Trophoblast cell (in vitro differentiated cells and primary cell): Measurements from ENCODE around the gene CEP104.

Experiments used
- DNase-seq, 2 donors: peaks; one replicate each; pipeline ENCODE4 v3.0.0-alpha.2; 2016
- H2AFZ ChIP-seq: 2 replicates; pipeline ENCODE4 v1.6.1; 2013; ENCODE audit warnings: low read length, moderate library complexity, mild to moderate bottlenecking; ENCODE audit not compliant: insufficient read depth, poor library complexity
- H2AK5ac ChIP-seq: 2 replicates; pipeline ENCODE4 v1.6.1; 2013; ENCODE audit warnings: mild to moderate bottlenecking, low read length
- H2BK120ac ChIP-seq: 2 replicates; pipeline ENCODE4 v1.6.1; 2013; ENCODE audit warnings: low read length, mild to moderate bottlenecking, moderate library complexity; ENCODE audit not compliant: insufficient read depth, poor library complexity
- H2BK12ac ChIP-seq: 2 replicates; pipeline ENCODE4 v1.6.1; 2013; ENCODE audit warnings: mild to moderate bottlenecking, low read length, moderate library complexity
- H2BK5ac ChIP-seq: 2 replicates; pipeline ENCODE4 v1.6.1; 2013; ENCODE audit warnings: low read length, low read depth, moderate library complexity, mild to moderate bottlenecking; ENCODE audit not compliant: poor library complexity
- H3K14ac ChIP-seq: 2 replicates; pipeline ENCODE4 v1.6.1; 2013; ENCODE audit warnings: mild to moderate bottlenecking, low read length
- H3K18ac ChIP-seq: 2 replicates; pipeline ENCODE4 v1.6.1; 2013; ENCODE audit warnings: mild to moderate bottlenecking, low read length
- H3K23ac ChIP-seq: 2 replicates; pipeline ENCODE4 v1.6.1; 2013; ENCODE audit warnings: low read length
- H3K27ac ChIP-seq: 2 replicates; pipeline ENCODE4 v1.5.1; 2013; ENCODE audit warnings: low read depth, mild to moderate bottlenecking, inconsistent platforms, low read length, moderate library complexity
- H3K27me3 ChIP-seq: 2 replicates; pipeline ENCODE4 v1.6.1; 2013; ENCODE audit warnings: inconsistent platforms, mild to moderate bottlenecking, low read length, moderate library complexity; ENCODE audit not compliant: insufficient read depth
- H3K36me3 ChIP-seq, 2 experiments: 1 replicate in 1 of 2; 2 replicates in 1 of 2; pipeline ENCODE4 v1.6.1; 2013; ENCODE audit warnings: low read length in 2 of 2, mild to moderate bottlenecking in 2 of 2, moderate library complexity in 1 of 2; ENCODE audit not compliant: insufficient read depth in 2 of 2, control insufficient read depth in 1 of 2
- H3K4ac ChIP-seq: 2 replicates; pipeline ENCODE4 v1.6.1; 2013; ENCODE audit warnings: low read depth, mild to moderate bottlenecking, low read length, moderate library complexity
- H3K4me1 ChIP-seq, 2 experiments: 1 replicate in 1 of 2; 2 replicates in 1 of 2; pipeline ENCODE4 v1.6.1; 2013; ENCODE audit warnings: low read length in 2 of 2, mild to moderate bottlenecking in 2 of 2, moderate library complexity in 1 of 2; ENCODE audit not compliant: insufficient read depth in 2 of 2, control insufficient read depth in 1 of 2
- H3K4me2 ChIP-seq: 2 replicates; pipeline ENCODE4 v1.6.1; 2013; ENCODE audit warnings: inconsistent platforms, mild to moderate bottlenecking, low read length, moderate library complexity
- H3K4me3 ChIP-seq: 2 replicates; pipeline ENCODE4 v1.5.1; 2013; ENCODE audit warnings: mild to moderate bottlenecking, low read depth, low read length, inconsistent platforms
- H3K79me1 ChIP-seq: one replicate; pipeline ENCODE4 v1.6.1; 2013; ENCODE audit warnings: low read length
- H3K79me2 ChIP-seq: 2 replicates; pipeline ENCODE4 v1.6.1; 2013; ENCODE audit warnings: low read length, mild to moderate bottlenecking; ENCODE audit not compliant: control insufficient read depth, insufficient read depth, poor library complexity
- H3K9ac ChIP-seq: 2 replicates; pipeline ENCODE4 v1.6.1; 2013; ENCODE audit warnings: mild to moderate bottlenecking, low read length
- H3K9me3 ChIP-seq: 2 replicates; pipeline ENCODE4 v1.6.1; 2013; ENCODE audit warnings: low read depth, mild to moderate bottlenecking, control low read depth, inconsistent platforms, low read length; ENCODE audit not compliant: insufficient read depth
- H4K12ac ChIP-seq: 2 replicates; pipeline ENCODE4 v1.6.1; 2013; ENCODE audit warnings: low read depth, mild to moderate bottlenecking, low read length, moderate library complexity
- H4K8ac ChIP-seq: 2 replicates; pipeline ENCODE4 v1.6.1; 2013; ENCODE audit warnings: low read depth, mild to moderate bottlenecking, low read length, moderate library complexity
- H4K91ac ChIP-seq: one replicate; pipeline ENCODE4 v1.6.1; 2013; ENCODE audit warnings: low read depth, mild to moderate bottlenecking, low read length, moderate library complexity
- WGBS: extraction: QIAGEN DNeasy Blood & Tissue Kit; methylation state at CpG from one replicate; pipeline ENCODE4 v1.1.7; 2013; ENCODE audit warnings: missing lambda C conversion rate; ENCODE audit not compliant: insufficient read length, insufficient coverage; ENCODE audit errors: extremely low coverage; 5-methylcytosine and 5-hydroxymethylcytosine counted together

Gene CEP104

DNA sequence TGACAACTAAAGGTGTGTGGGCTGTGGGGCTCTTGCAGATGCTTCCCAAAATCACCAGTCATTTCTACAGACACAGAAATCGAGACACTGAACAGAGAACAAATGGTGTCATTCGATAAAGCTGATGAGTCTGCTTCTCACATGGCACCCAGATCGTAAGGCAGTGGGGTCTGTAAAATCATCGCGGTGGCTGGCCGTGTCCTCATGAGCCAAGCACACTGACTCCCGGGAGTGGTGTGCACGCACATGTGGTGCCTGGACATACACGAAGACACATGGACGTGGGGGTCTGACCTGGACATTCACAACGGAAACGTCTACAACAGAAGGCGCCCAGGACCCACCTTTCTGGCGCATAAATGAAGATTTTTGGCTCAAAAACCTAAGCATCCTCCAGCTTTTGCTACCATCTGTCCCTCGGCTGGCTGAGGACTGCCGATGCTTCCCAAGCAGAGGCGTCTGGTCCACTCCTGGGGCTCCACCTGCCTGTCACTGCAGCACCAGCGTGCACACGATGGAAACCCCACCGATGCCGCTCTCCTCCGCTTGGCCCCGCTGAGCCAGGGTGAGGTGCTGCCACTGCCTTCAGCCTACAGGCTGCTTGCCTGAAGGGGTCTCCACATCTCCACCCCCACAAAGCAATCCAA, 77.6 kb downstream of the CEP104 start:
- Histone ChIP-seq H3K4me2 (no peak overlapping the region), H3K9ac (no peak overlapping the region), H3K27me3 (no peaks in the 10 kb centered on the region), H3K79me1 (no peaks in the 10 kb centered on the region), H3K14ac (no peak overlapping the region), H3K9me3 (no peaks in the 10 kb centered on the region), H2BK5ac (no peak overlapping the region), H2AFZ (no peak overlapping the region), H3K18ac (no peak overlapping the region), H2BK120ac (no peak overlapping the region), H3K36me3 (peaks cover 56 to 63% of the 10 kb centered on the region in 2 experiments), H4K91ac (no peak overlapping the region), H3K79me2 (no peaks in the 10 kb centered on the region), H3K4ac (no peak overlapping the region), H3K4me1 (peaks cover 6 to 14% of the 10 kb centered on the region in 2 experiments), H2AK5ac (no peak overlapping the region), H4K12ac (no peak overlapping the region), H4K8ac (no peak overlapping the region), H3K23ac (no peak overlapping the region), H2BK12ac (no peak overlapping the region), H3K27ac (no peak overlapping the region), H3K4me3 (no peak overlapping the region)
- DNase-seq, result no peak
- no CpG with 5 or more reads among the region's 23 CpGs for WGBS

DNA sequence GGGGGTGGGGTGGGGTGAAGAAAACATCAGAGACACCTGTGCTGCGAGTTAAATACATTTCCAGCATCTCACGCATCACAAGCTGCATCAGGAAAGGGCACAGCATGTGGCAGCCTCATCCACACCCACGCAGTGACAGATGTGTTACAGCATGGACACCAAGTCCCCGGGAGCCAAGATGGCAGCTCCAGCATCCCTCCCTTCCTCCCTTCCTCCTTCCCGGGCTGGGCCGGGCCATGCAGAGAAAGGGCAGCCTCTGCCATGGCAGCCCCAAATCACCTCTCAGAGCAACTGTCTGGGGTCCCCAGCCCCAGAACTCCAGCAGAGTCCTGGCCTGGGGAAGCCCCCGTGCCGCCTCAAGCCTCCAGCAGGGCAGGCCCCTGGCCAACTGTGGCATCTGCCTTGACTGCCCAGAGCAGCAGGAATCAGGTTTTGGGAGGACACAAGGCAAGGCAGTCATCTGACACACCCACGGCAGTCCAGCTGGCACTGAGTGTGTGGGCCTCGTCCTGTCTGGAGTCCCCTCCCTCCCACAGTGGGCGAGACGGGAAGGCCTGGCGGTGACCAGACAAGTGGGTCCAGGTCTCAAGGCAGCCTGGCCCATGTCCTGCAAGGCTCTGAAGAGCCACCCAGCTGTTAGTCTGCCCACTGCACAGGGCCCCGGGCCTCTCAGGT, 78.3 kb downstream of the CEP104 start:
- no peak overlapping the region for H3K4me2 ChIP-seq
- peaks cover 49 to 57% of the 10 kb centered on the region in 2 experiments for H3K36me3 ChIP-seq
- H3K18ac ChIP-seq, result no peak overlapping the region
- H2AFZ ChIP-seq, result no peak overlapping the region
- no peak overlapping the region for H3K9ac ChIP-seq
- no peak overlapping the region for H2AK5ac ChIP-seq
- no peak overlapping the region for H4K12ac ChIP-seq
- no peaks in the 10 kb centered on the region for H3K79me2 ChIP-seq
- no peak overlapping the region for H3K4ac ChIP-seq
- H3K4me1 ChIP-seq, result peaks cover 8 to 18% of the 10 kb centered on the region in 2 experiments
- no peak overlapping the region for H4K8ac ChIP-seq
- no peaks in the 10 kb centered on the region for H3K27me3 ChIP-seq
- H3K79me1 ChIP-seq, result no peaks in the 10 kb centered on the region
- H3K23ac ChIP-seq, result no peak overlapping the region
- H3K14ac ChIP-seq, result no peak overlapping the region
- no peak overlapping the region for H2BK120ac ChIP-seq
- H2BK12ac ChIP-seq, result no peak overlapping the region
- DNase-seq, result no peak
- H4K91ac ChIP-seq, result no peak overlapping the region
- H3K4me3 ChIP-seq, result no peak overlapping the region
- WGBS, result no CpG with 5 or more reads among the region's 14 CpGs
- H3K27ac ChIP-seq, result no peak overlapping the region
- no peak overlapping the region for H2BK5ac ChIP-seq
- H3K9me3 ChIP-seq, result no peaks in the 10 kb centered on the region

DNA sequence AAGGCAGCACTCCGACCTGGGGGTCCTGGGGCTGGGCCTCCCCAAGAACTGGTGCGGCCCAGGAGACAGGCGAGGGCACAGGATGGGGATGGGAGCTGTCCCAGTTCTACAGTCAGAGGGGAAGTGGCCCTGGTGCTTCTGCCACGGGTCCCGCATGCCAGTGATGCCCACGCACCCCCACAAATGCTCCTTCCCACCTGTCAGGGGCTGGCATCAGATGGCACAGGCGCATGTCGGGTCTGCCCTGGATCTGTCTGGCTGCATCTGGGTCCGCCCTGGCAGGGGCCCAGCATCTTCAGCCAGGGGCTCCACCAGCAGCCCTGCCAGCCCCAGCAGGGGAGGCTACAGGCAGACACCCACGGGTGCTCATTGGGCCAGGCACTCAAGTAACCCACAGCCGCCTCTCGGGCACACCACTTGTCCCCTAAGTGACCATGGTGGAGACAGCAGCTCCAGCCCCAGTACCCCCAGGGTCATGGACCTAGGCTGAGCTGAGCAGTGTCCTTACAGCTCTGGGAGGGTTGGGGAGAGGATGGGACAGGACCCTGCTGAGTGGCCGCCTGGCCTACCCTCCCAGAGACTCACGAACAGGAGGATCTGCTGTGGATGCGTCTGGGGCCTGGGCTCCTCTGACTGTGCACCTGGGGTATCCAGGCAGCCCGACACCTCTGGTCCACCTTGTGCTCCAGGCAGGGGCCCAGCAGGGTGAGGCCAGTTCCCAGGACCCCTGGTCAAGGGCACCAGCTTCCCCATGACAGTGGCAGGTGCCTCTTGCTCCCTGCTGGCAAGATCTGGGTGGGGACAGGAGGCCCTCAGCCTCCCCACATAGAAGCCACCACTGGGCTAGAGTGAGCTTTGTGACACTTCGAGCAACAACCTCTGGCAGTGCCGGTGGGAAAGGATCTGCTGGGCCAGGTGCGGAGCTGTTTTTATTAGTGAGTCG, 79.1 kb downstream of the CEP104 start:
- H3K36me3 ChIP-seq, result peaks cover 45 to 50% of the 10 kb centered on the region in 2 experiments
- no peak overlapping the region for H3K27ac ChIP-seq
- H2AFZ ChIP-seq, result no peak overlapping the region
- no peak overlapping the region for H3K14ac ChIP-seq
- no peak overlapping the region for H2BK5ac ChIP-seq
- no peaks in the 10 kb centered on the region for H3K27me3 ChIP-seq
- no peak overlapping the region for H2BK12ac ChIP-seq
- H3K9me3 ChIP-seq, result no peaks in the 10 kb centered on the region
- H3K79me2 ChIP-seq, result no peaks in the 10 kb centered on the region
- H3K4me1 ChIP-seq, result peaks cover 12 to 26% of the 10 kb centered on the region in 2 experiments
- no peak overlapping the region for H3K23ac ChIP-seq
- no peak overlapping the region for H2AK5ac ChIP-seq
- no peak overlapping the region for H2BK120ac ChIP-seq
- no peak overlapping the region for H3K18ac ChIP-seq
- H3K4me3 ChIP-seq, result no peak overlapping the region
- no peak overlapping the region for H4K91ac ChIP-seq
- H3K4ac ChIP-seq, result no peak overlapping the region
- no peak overlapping the region for H4K12ac ChIP-seq
- no CpG with 5 or more reads among the region's 20 CpGs for WGBS
- H3K79me1 ChIP-seq, result no peaks in the 10 kb centered on the region
- H4K8ac ChIP-seq, result no peak overlapping the region
- H3K4me2 ChIP-seq, result no peak overlapping the region
- no peak for DNase-seq
- H3K9ac ChIP-seq, result no peak overlapping the region

DNA sequence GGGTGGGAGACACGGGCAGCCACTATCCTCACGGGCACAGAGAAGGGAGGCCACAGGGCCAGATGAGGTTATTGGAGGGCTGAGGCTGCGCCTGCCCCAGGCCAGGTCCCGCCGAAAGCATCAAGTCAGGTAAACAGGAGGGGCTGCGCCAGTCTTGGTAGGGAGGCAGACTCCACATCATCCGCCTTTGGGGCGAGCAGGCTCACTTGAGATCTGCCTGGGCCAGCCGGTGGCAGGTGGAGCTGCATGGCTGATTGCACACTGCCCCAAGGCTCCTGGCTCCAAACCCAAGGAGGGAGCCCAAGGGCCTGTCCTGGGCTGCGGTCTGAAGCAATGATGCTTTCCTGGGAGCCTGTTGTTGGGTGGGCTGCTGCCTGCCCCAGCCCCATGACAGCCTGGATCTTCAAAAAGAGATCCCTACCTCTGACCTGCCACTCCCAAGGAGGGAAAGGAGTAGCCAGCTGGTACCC, 79.9 kb downstream of the CEP104 start:
- Histone ChIP-seq H2BK12ac (no peak overlapping the region), H3K4me1 (peaks cover 13 to 29% of the 10 kb centered on the region in 2 experiments), H3K9ac (no peak overlapping the region), H3K27me3 (no peaks in the 10 kb centered on the region), H2AFZ (no peak overlapping the region), H3K18ac (no peak overlapping the region), H4K91ac (no peak overlapping the region), H3K4me2 (no peak overlapping the region), H2BK120ac (no peak overlapping the region), H3K4ac (no peak overlapping the region), H3K27ac (no peak overlapping the region), H3K79me2 (no peaks in the 10 kb centered on the region), H3K4me3 (no peak overlapping the region), H3K79me1 (peaks cover 4% of the 10 kb centered on the region), H3K14ac (no peak overlapping the region), H2BK5ac (no peak overlapping the region), H2AK5ac (no peak overlapping the region), H4K12ac (no peak overlapping the region), H4K8ac (no peak overlapping the region), H3K23ac (no peak overlapping the region), H3K9me3 (no peaks in the 10 kb centered on the region), H3K36me3 (peaks cover 36 to 42% of the 10 kb centered on the region in 2 experiments)
- WGBS, result no CpG with 5 or more reads among the region's 10 CpGs
- no peak for DNase-seq
